Psoas muscle (tissue), 8 donors: Measurements from ENCODE around the gene LMBRD2. TPM values are rescaled to one million over a fixed set of nuclear protein-coding genes. Genes with fewer than 3 reads are reported as not detected.

Experiments
- ATAC-seq, 4 donors: fragments of 200-7000 bp; cut with Tn5 transposase; one replicate each; pipeline ENCODE4 v1.9.1; 2020; ENCODE audit warnings: moderate library complexity in 3 of 4, mild to moderate bottlenecking in 2 of 4
- DNase-seq, 2 donors: peaks; one replicate each; pipeline ENCODE4 v3.0.0-alpha.2; 2020
- H3K27ac ChIP-seq: fragments of 200-600 bp; one replicate; pipeline ENCODE4 v1.8.0; 2022
- H3K27me3 ChIP-seq, 3 donors: fragments of 200-600 bp in 1 of 3; one replicate each; pipeline versions ENCODE4 v1.6.1 to v1.8.0; 2013 to 2022; ENCODE audit warnings: low read length in 2 of 3, mild to moderate bottlenecking in 2 of 3, moderate library complexity in 1 of 3; ENCODE audit not compliant: insufficient read depth in 3 of 3
- H3K36me3 ChIP-seq, 2 donors: fragments of 200-600 bp in 1 of 2; one replicate each; pipeline versions ENCODE4 v1.6.1 to v1.8.0; 2013 to 2022; ENCODE audit warnings: low read depth in 1 of 2, mild to moderate bottlenecking in 1 of 2, moderate library complexity in 1 of 2; ENCODE audit not compliant: insufficient read depth in 1 of 2
- H3K4me1 ChIP-seq: fragments of 200-600 bp; one replicate; pipeline ENCODE4 v1.8.0; 2022
- H3K4me3 ChIP-seq: fragments of 200-600 bp; one replicate; pipeline ENCODE4 v1.8.0; 2022; ENCODE audit warnings: mild to moderate bottlenecking
- H3K9me3 ChIP-seq: fragments of 200-600 bp; one replicate; pipeline ENCODE4 v1.8.0; 2022
- CTCF ChIP-seq: fragments of 200-600 bp; IDR thresholded peaks from one replicate; pipeline ENCODE4 v1.8.0; 2022; ENCODE audit warnings: antibody characterized with exemption
- WGBS, 3 donors: extraction: QIAGEN DNeasy Blood & Tissue Kit; methylation state at CpG; one replicate each; pipeline versions ENCODE4 v1.1.6 to v1.1.7; 2013; 5-methylcytosine and 5-hydroxymethylcytosine counted together
- intact Hi-C, 2 donors: fragments of 100-400 bp; cut with DNase I; formaldehyde crosslinking; loops; one replicate each; pipeline versions ENCODE4 v1.11.0 to v1.14.2; 2022
- polyA plus RNA-seq, 3 donors: library from polyadenylated mRNA; stranded (reverse); fragments of 200-250 nt; gene quantifications; one replicate each; pipeline ENCODE4 v1.2.3, GENCODE V29; 2013
- total RNA-seq, 4 donors: library from RNA; stranded (reverse); fragmentation: NEBNext Ultra II Directional in 2 of 4; extraction: Animal tissue kit (Norgen Biotek cat#: 25700) in 2 of 4; gene quantifications; one replicate each; pipeline versions ENCODE4 v1.2.1 to v1.2.4, GENCODE V29; 2021 to 2023
- donor health status: healthy with polysubstance abuse.
- donor health status: DM: no; HTN: no; CAD: no; lungs with moderate emphysema.
- donor health status: Bipolar disorder and iron deficiency.
- donor health status: healthy.
- donor health status: DM: yes; HTN: yes; CAD: no.
- donor health status: DM: no; HTN: no; CAD: no.
- donor health status: DM: no; HTN: no; CAD: no.
- donor health status: DM: yes; HTN: yes; CAD: no.

The LMBRD2 gene
- total and polyA plus RNA-seq, 7 donors, result 3.0 to 22.8 (median 17.4) TPM

- no peak for ATAC-seq
- intact Hi-C loops, result no loop called here
- 80 to 95% (median 81%) methylated on average over 4 of the region's 4 CpGs for WGBS, 3 donors
These were observed 101.7 kb downstream of the LMBRD2 start for GRCh38 chr5:36049949-36050348.

More at GRCh38 chr5:36049949-36050348, 101.7 kb downstream of the LMBRD2 start:
- H3K27ac ChIP-seq, result no peak overlapping the region
- no peaks in the 10 kb centered on the region for H3K27me3 ChIP-seq
- H3K36me3 ChIP-seq, result no peaks in the 10 kb centered on the region
- TF ChIP-seq CTCF, result no peak
- H3K9me3 ChIP-seq, result no peaks in the 10 kb centered on the region
- no peak overlapping the region for H3K4me3 ChIP-seq
- no peaks in the 10 kb centered on the region for H3K4me1 ChIP-seq
- DNase-seq, result no peak

Other genes with a start within 250 kb of the LMBRD2 start
- gene CAPSL, start 213.3 kb downstream of the LMBRD2 start, total RNA-seq, result not detected
- gene CAPSL, start 213.3 kb downstream of the LMBRD2 start, polyA plus RNA-seq, result not detected
- gene UGT3A1, start 160.5 kb downstream of the LMBRD2 start, total RNA-seq, result 1 to 10 TPM in 1 of 4 donors, under 1 TPM in 3; 0.67 to 4.1 (median 0.91) TPM
- gene UGT3A1, start 160.5 kb downstream of the LMBRD2 start, polyA plus RNA-seq, result under 1 TPM; 0.21 to 0.65 (median 0.56) TPM
- not detected for gene UGT3A2, start 85.0 kb downstream of the LMBRD2 start, total RNA-seq
- not detected for gene UGT3A2, start 85.0 kb downstream of the LMBRD2 start, polyA plus RNA-seq
- 1 to 10 TPM; 3.0 to 5.3 (median 4.2) TPM for gene SKP2, start 224 bp upstream of the LMBRD2 start, total RNA-seq
- gene SKP2, start 224 bp upstream of the LMBRD2 start, polyA plus RNA-seq, result 1 to 10 TPM; 1.3 to 6.6 (median 2.4) TPM
- 10 to 100 TPM; 30.8 to 46.6 (median 35.2) TPM for gene NADK2, start 90.0 kb upstream of the LMBRD2 start, total RNA-seq
- 10 to 100 TPM; 13.4 to 31.7 (median 18.4) TPM for gene NADK2, start 90.0 kb upstream of the LMBRD2 start, polyA plus RNA-seq
- under 1 TPM in 3 of 4 donors, not detected in 1; 0.17 to 0.58 (median 0.17) TPM for gene RANBP3L, start 150.0 kb upstream of the LMBRD2 start, total RNA-seq
- gene RANBP3L, start 150.0 kb upstream of the LMBRD2 start, polyA plus RNA-seq, result under 1 TPM in 2 of 3 donors, not detected in 1; 0.04 to 0.34 TPM